CD4-positive, CD25-positive, alpha-beta regulatory T cell (primary cell): ENCODE data around the gene SUCLG1. TPM values are rescaled to one million over a fixed set of nuclear protein-coding genes. Genes with fewer than 3 reads are reported as not detected.
A peak's percentile ranks its signal among the peaks of the same experiment; 100 is the strongest.

Experiments used
- ATAC-seq, 2 donors: fragments of 150-1000 bp; cut with Tn5 transposase; one replicate each; pipeline ENCODE4 v1.10.0; 2021; ENCODE audit warnings: low read depth in 2 of 2, moderate number of reproducible peaks in 2 of 2, moderate library complexity in 1 of 2
- DNase-seq, 3 donors: peaks; one replicate each; pipeline versions ENCODE4 v3.0.0 to v3.0.0-alpha.2; 2012 to 2022; ENCODE audit warnings: mixed read lengths in 1 of 3
- H3K27ac ChIP-seq: one replicate; pipeline ENCODE4 v1.7.0; 2013; ENCODE audit warnings: mild to moderate bottlenecking, low read length; ENCODE audit not compliant: insufficient read depth, poor library complexity, severe bottlenecking
- H3K27me3 ChIP-seq: one replicate; pipeline ENCODE4 v1.7.0; 2013; ENCODE audit warnings: low read length; ENCODE audit not compliant: control insufficient read depth, insufficient read depth
- H3K36me3 ChIP-seq: one replicate; pipeline ENCODE4 v1.7.0; 2013; ENCODE audit warnings: mild to moderate bottlenecking, low read length, moderate library complexity; ENCODE audit not compliant: control insufficient read depth, insufficient read depth
- H3K4me1 ChIP-seq: 2 replicates; pipeline ENCODE4 v1.7.0; 2013; ENCODE audit warnings: mild to moderate bottlenecking, low read length; ENCODE audit not compliant: insufficient read depth, control insufficient read depth, poor library complexity, severe bottlenecking
- H3K4me3 ChIP-seq: one replicate; pipeline ENCODE4 v1.7.0; 2013; ENCODE audit warnings: low read depth, mild to moderate bottlenecking, low read length, moderate library complexity
- H3K9me3 ChIP-seq, 2 experiments: 1 replicate in 1 of 2; 2 replicates in 1 of 2; pipeline ENCODE4 v1.7.0; 2013; ENCODE audit warnings: low read length in 2 of 2, mild to moderate bottlenecking in 1 of 2, moderate library complexity in 1 of 2; ENCODE audit not compliant: control insufficient read depth in 2 of 2
- H3K27ac Mint-ChIP-seq, 3 donors: one replicate each; pipeline ENCODE4 v1.8.0; 2020 to 2022; ENCODE audit warnings: mild to moderate bottlenecking in 3 of 3, mixed read lengths in 3 of 3, moderate library complexity in 2 of 3
- H3K27me3 Mint-ChIP-seq: one replicate; pipeline ENCODE4 v1.8.0; 2022; ENCODE audit warnings: mild to moderate bottlenecking, mixed read lengths
- H3K36me3 Mint-ChIP-seq: one replicate; pipeline ENCODE4 v1.8.0; 2020; ENCODE audit warnings: mixed read lengths
- H3K4me1 Mint-ChIP-seq, 4 donors: one replicate each; pipeline ENCODE4 v1.8.0; 2020 to 2022; ENCODE audit warnings: mixed read lengths in 4 of 4, mild to moderate bottlenecking in 1 of 4
- H3K4me3 Mint-ChIP-seq, 4 donors: one replicate each; pipeline ENCODE4 v1.8.0; 2020 to 2022; ENCODE audit warnings: mild to moderate bottlenecking in 4 of 4, mixed read lengths in 4 of 4, moderate library complexity in 3 of 4
- H3K9me3 Mint-ChIP-seq, 7 donors: one replicate each; pipeline ENCODE4 v1.8.0; 2020 to 2022; ENCODE audit warnings: mixed read lengths in 7 of 7, mild to moderate bottlenecking in 3 of 7, moderate library complexity in 2 of 7
- polyA plus RNA-seq, 4 donors: library from polyadenylated mRNA; unstranded; fragments of 300-500 nt; fragmentation: Illumina TruSeq; gene quantifications; one replicate each; pipeline ENCODE4 v1.2.3, GENCODE V29; 2021
- total RNA-seq: library from RNA; stranded (reverse); gene quantifications from one replicate; pipeline ENCODE4 v1.2.3, GENCODE V29; 2022

SUCLG1 gene
- total and polyA plus RNA-seq, 5 donors from 2014 or later = 47.4 to 116 (median 96.4) TPM

DNA sequence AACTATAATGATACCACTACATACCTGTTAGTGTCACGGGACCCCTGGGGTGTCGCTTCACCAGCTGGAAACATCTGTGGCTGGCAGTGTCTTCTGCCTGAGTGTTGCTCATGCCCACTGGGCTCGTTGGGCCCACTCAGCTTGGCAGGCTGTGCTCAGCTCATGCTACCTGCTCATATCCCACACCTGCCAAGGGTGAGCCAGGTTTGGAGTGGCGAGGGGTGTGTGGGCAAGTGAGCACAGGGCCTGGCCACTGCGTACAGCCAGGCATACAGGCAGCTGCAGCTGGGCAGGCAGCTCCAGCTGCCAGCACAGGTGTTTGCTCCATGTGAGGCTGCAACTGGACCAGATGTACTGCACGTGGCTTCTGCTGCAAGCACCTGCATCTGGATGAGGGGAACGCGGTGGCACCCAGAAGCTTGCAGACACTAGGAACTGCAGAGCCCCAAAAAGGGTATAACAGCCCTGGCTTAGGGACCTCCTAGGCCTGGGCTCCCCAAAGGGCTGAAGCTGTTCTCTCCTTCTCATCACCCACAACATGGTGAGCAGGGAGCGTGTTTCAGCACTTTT, 70.1 kb downstream of the SUCLG1 start:
- H3K36me3 ChIP-seq = no peaks in the 10 kb centered on the region
- H3K4me3 ChIP-seq = no peak overlapping the region
- no peak for ATAC-seq
- DNase-seq = no peak
- H3K9me3 Mint-ChIP-seq = peaks cover 0 to 10% (median 3%) of the 10 kb centered on the region in 7 donors
- H3K36me3 Mint-ChIP-seq = peaks cover 4% of the 10 kb centered on the region
- no peaks in the 10 kb centered on the region for H3K4me1 ChIP-seq
- no peak overlapping the region for H3K27ac ChIP-seq
- H3K27me3 ChIP-seq = peaks cover 23% of the 10 kb centered on the region
- H3K27ac Mint-ChIP-seq = no peak overlapping the region
- H3K27me3 Mint-ChIP-seq = peaks cover 32% of the 10 kb centered on the region
- H3K9me3 ChIP-seq = no peaks in the 10 kb centered on the region
- no peak overlapping the region for H3K4me3 Mint-ChIP-seq
- H3K4me1 Mint-ChIP-seq = no peaks in the 10 kb centered on the region

DNA sequence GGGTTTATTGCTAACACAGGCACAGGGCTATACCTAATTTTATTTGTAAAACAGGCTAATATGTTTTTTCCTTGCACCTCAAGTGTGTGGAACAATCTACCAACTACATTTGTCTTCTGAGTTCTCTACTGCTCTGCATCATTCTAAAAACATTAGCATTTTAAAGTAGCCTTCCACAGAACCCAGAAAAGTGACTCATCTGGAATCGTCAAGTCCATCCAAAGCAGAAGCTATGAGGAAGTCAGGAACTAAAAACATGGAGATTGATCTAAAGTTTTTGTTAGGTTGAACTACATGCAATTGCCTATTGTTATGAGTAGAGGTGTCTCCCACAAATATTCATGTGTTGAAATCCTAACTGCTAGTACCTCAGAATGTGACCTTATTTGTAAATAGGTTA, 70.9 kb downstream of the SUCLG1 start:
- no peak overlapping the region for H3K4me3 ChIP-seq
- H3K27me3 Mint-ChIP-seq = peaks cover 35% of the 10 kb centered on the region
- peaks cover 0 to 10% (median 3%) of the 10 kb centered on the region in 7 donors for H3K9me3 Mint-ChIP-seq
- no peak overlapping the region for H3K27ac Mint-ChIP-seq
- H3K4me3 Mint-ChIP-seq = no peak overlapping the region
- peaks cover 25% of the 10 kb centered on the region for H3K27me3 ChIP-seq
- no peaks in the 10 kb centered on the region for H3K36me3 ChIP-seq
- H3K4me1 Mint-ChIP-seq = no peaks in the 10 kb centered on the region
- ATAC-seq (no peak), DNase-seq (no peak)
- H3K27ac ChIP-seq = no peak overlapping the region
- H3K4me1 ChIP-seq = no peaks in the 10 kb centered on the region
- H3K9me3 ChIP-seq = no peaks in the 10 kb centered on the region
- H3K36me3 Mint-ChIP-seq = peaks cover 4% of the 10 kb centered on the region

DNA sequence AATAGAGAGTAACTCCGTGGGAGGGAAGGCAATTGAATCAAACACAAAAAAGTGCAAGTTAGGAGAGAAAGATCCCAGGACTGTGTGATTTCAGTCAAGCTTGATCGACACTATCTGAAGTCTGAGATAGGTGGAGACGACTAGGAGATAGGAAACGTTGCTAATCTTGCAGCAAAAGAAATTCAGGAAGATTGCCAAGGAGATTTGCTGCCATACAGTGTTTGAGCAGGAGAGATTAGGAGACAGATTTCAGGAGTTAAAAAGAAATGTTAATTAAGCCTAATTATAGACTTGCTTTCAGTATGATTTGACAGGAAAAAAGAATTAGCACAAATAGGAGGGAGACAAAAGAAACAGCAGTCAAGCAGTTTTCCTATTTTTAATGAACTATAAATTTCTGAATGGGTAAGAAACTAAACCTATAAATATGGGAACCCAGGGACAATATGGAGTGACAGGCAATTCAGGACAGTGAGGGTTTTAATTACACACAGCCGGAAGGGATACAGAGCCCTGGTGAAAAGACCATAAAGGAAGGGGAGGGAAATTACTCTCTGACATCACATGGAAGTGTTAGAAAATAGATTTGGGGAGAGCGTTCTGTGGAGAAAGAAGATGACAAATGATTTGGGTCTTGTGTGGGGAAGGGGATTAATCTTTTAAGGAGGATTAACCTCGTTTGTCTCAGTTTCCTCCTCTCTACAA, 72.6 kb downstream of the SUCLG1 start:
- H3K27ac Mint-ChIP-seq = peak overlapping the region in 1 of 3 donors; percentile 74
- DNase-seq (no peak), ATAC-seq (no peak)
- H3K27me3 Mint-ChIP-seq = peaks cover 40% of the 10 kb centered on the region
- no peaks in the 10 kb centered on the region for H3K36me3 ChIP-seq
- H3K36me3 Mint-ChIP-seq = peaks cover 4% of the 10 kb centered on the region
- H3K9me3 Mint-ChIP-seq = peaks cover 0 to 7% (median 0%) of the 10 kb centered on the region in 7 donors
- H3K4me3 Mint-ChIP-seq = no peak overlapping the region
- H3K4me3 ChIP-seq = no peak overlapping the region
- peaks cover 25% of the 10 kb centered on the region for H3K27me3 ChIP-seq
- H3K9me3 ChIP-seq = no peaks in the 10 kb centered on the region
- no peaks in the 10 kb centered on the region for H3K4me1 ChIP-seq
- H3K4me1 Mint-ChIP-seq = no peaks in the 10 kb centered on the region
- H3K27ac ChIP-seq = no peak overlapping the region

DNA sequence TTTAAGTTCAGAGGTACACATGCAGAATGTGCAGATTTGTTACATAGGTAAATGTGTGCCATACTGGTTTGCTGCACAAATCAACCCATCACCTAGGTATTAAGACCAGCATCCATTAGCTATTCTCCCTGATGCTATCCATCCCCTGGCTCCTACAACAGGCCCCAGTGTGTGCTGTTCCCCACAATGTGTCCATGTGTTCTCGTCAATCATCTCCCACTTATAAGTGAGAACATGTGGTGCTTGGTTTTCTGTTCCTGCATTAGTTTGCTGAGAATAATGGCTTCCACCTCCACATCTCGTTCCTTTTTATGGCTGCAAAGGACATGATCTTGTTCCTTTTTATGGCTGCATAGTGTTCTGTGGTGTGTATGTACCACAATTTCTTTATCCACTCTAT, 75.8 kb downstream of the SUCLG1 start:
- Mint-ChIP-seq H3K4me3 (no peak overlapping the region), H3K4me1 (no peaks in the 10 kb centered on the region), H3K36me3 (peaks cover 4% of the 10 kb centered on the region), H3K9me3 (peaks cover 0 to 6% (median 0%) of the 10 kb centered on the region in 7 donors), H3K27ac (peak overlapping the region in 1 of 3 donors; percentile 7), H3K27me3 (peaks cover 39% of the 10 kb centered on the region)
- no peak for ATAC-seq
- no peak for DNase-seq
- Histone ChIP-seq H3K36me3 (no peaks in the 10 kb centered on the region), H3K27me3 (peaks cover 25% of the 10 kb centered on the region), H3K4me3 (no peak overlapping the region), H3K4me1 (no peaks in the 10 kb centered on the region), H3K9me3 (no peaks in the 10 kb centered on the region), H3K27ac (no peak overlapping the region)

DNA sequence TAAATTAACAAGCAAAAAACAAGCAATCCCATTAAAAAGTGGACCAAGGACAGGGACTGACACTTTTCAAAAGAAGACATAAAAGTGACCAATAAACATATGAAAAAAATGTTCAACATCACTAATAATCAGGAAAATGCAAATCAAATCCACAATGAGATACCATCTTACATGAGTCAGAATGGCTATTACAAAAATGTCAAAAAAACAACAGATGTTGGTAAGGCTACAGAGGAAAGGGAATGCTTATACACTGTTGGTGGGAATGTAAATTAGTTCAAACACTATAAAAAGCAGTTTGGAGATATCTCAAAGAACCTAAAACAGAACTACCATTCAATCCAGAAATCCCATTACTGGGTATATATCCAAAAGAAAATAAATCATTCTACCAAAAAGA, 78.2 kb downstream of the SUCLG1 start:
- no peaks in the 10 kb centered on the region for H3K4me1 Mint-ChIP-seq
- no peak overlapping the region for H3K4me3 Mint-ChIP-seq
- no peak for DNase-seq
- peaks cover 32% of the 10 kb centered on the region for H3K27me3 Mint-ChIP-seq
- Histone ChIP-seq H3K36me3 (no peaks in the 10 kb centered on the region), H3K4me1 (no peaks in the 10 kb centered on the region), H3K9me3 (no peaks in the 10 kb centered on the region), H3K27me3 (peaks cover 12% of the 10 kb centered on the region), H3K27ac (no peak overlapping the region), H3K4me3 (no peak overlapping the region)
- H3K27ac Mint-ChIP-seq = no peak overlapping the region
- H3K36me3 Mint-ChIP-seq = peaks cover 4% of the 10 kb centered on the region
- no peak for ATAC-seq
- peaks cover 0 to 8% (median 0%) of the 10 kb centered on the region in 7 donors for H3K9me3 Mint-ChIP-seq

DNA sequence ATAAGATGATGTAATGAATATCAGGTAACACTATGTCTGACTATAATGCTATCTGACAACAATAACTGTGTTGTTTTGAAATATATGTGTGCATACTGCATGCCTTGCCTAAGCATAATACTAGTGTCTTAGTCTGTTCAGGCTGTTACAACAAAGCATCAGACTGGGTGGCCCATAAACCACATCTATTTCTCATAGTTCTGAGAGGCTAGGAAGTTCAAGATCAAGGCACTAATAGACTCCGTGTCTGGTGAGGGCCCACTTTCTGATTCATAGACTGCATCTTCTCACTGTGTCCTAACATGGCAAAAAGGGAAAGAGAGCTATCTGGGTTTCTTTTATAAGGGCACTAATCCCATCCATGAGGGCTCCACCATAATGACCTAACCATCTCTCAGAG, 80.1 kb downstream of the SUCLG1 start:
- H3K36me3 ChIP-seq = no peaks in the 10 kb centered on the region
- Mint-ChIP-seq H3K4me3 (no peak overlapping the region), H3K36me3 (no peaks in the 10 kb centered on the region), H3K27ac (no peak overlapping the region), H3K27me3 (peaks cover 29% of the 10 kb centered on the region), H3K4me1 (no peaks in the 10 kb centered on the region), H3K9me3 (peaks cover 0 to 5% (median 0%) of the 10 kb centered on the region in 7 donors)
- ATAC-seq (no peak), DNase-seq (no peak)
- H3K4me3 ChIP-seq = no peak overlapping the region
- peaks cover 2% of the 10 kb centered on the region for H3K27me3 ChIP-seq
- H3K4me1 ChIP-seq = no peaks in the 10 kb centered on the region
- H3K27ac ChIP-seq = no peak overlapping the region
- H3K9me3 ChIP-seq = no peaks in the 10 kb centered on the region

DNA sequence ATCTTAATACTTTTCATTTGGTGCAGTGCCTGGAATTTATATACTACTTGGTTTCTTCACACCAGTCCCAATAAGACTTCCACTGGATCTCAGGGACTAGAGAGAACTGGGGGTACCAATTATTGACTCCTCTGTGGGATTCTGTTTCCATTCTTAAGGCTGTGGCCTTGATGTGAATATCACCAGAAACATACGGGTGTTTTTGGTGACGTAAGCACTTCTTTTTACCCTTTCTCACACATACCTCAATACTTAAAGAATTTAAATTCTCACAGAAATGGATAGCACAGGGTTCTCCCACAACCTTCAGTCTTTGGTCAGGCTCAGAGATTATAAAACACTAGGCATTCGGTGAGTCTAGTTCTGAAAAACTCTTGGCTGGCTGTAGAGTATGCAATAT, 84.1 kb downstream of the SUCLG1 start:
- Histone ChIP-seq H3K27ac (no peak overlapping the region), H3K9me3 (no peaks in the 10 kb centered on the region), H3K4me3 (no peak overlapping the region), H3K36me3 (no peaks in the 10 kb centered on the region), H3K27me3 (no peaks in the 10 kb centered on the region), H3K4me1 (no peaks in the 10 kb centered on the region)
- DNase-seq (no peak), ATAC-seq (no peak)
- Mint-ChIP-seq H3K9me3 (peaks cover 0 to 7% (median 0%) of the 10 kb centered on the region in 7 donors), H3K4me1 (no peaks in the 10 kb centered on the region), H3K27ac (no peak overlapping the region), H3K36me3 (no peaks in the 10 kb centered on the region), H3K27me3 (peaks cover 15% of the 10 kb centered on the region), H3K4me3 (no peak overlapping the region)

DNA sequence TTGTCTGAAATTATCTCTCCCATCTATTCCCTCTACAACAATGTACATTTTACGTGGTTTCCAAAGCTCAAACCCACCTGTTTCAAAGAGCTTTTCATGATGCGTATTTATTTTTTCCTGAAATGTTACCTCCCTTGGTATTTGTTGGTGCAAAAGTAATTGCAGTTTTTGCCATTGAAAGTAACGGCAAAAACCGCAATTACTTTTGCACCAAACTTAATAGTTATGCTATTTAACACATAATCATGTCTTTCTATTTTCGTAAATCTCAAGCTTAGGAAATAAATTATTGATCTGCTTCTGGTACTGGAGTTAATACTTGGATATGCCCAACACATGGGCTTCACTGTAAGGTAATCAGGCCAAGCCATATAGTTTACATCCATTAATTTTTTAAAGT, 85.2 kb downstream of the SUCLG1 start:
- Mint-ChIP-seq H3K27ac (no peak overlapping the region), H3K4me3 (no peak overlapping the region), H3K4me1 (no peaks in the 10 kb centered on the region), H3K9me3 (peaks cover 0 to 7% (median 0%) of the 10 kb centered on the region in 7 donors), H3K27me3 (peaks cover 13% of the 10 kb centered on the region), H3K36me3 (no peaks in the 10 kb centered on the region)
- no peak for DNase-seq
- Histone ChIP-seq H3K4me3 (no peak overlapping the region), H3K9me3 (no peaks in the 10 kb centered on the region), H3K36me3 (no peaks in the 10 kb centered on the region), H3K27ac (no peak overlapping the region), H3K4me1 (no peaks in the 10 kb centered on the region), H3K27me3 (no peaks in the 10 kb centered on the region)
- no peak for ATAC-seq
